HG02943 (cell line): ENCODE results near the gene RBKS.
"Not testable (repeated sequence)": the region's sequence is repeated elsewhere in the genome, so short reads cannot be mapped to it uniquely, and the experiment has no call there.

Experiments used
- ATAC-seq: cut with Tn5 transposase; IDR thresholded peaks from one replicate; pipeline ENCODE4 v1.9.1; 2021; ENCODE audit warnings: mild to moderate bottlenecking, low read depth, moderate library complexity; ENCODE audit not compliant: unreplicated experiment

RBKS gene

DNA sequence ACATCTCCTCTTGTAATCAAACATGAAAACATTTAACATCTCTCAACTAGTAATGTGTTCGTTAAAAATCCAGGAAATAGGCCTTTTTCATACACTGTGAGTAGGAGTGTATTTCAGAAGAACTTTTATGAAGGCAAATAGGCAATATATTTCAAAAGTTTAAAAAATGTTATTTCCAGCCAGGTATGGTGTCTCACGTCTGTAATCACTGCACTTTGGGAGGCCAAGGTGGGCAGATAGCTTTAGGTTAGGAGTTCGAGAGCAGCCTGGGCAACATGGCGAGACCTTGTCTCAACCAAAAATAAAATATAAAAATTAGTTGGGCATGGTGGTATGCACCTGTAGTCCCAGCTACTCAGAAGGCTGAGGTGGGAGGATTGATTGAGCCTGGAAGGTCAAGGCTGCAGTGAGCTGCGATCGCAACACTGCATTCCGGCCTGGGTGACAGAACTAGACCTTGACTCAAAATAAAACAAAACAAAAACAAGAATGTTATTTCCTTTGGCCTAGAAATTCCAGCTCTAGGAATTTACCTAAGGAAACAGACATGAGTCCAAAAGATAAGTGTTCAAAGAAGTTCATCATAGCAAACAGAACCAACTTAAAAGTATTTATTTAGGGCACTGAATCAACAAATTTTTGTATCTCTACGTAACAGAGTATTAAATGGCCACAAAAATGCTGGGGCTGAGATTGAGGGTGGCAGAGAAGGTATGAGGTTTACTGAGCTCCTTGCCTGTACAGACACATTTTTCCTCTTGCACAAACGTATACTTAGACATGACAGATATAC lies 14.9 kb downstream of the RBKS start:
- no peak for ATAC-seq

DNA sequence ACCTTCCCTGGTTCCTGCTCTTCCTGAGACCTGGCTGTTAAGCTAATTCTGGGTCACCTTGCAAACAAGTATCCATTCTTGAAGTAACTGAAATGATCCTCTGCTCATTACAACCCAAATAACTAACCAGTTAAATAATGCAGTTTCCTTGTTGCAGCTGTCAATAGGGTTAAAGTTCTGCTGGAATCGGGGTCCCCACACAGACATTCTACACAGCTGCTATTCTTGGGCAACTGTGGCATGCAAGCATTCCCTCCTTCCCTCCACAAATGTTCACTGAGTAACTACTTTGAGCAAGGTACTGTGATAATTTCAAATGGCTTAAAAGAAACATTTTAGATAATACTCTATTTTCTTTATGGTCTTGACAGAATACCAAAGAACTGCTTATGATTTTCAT lies 17.1 kb downstream of the RBKS start:
- no peak for ATAC-seq

DNA sequence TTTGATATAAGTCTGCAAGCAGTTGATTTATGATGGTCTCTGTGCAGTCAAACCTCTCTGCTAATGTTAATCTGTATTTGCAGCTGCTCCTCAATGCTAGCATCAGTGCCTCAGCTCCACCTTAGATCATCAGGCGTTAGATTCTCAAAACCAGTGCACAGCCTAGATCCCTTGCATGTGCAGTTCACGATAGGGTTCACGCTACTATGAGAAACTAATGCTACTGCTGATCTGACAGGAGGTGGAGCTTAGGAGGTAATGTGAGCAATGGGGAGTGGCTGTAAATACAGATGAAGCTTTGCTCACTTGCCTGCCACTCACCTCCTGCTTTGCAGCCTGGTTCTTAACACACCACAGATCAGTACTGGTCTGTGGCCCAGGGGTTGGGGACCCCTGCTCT lies 18.4 kb downstream of the RBKS start:
- no peak for ATAC-seq

GRCh38 chr2:27870724-27871123 lies 19.5 kb downstream of the RBKS start:
- no peak for ATAC-seq

GRCh38 chr2:27869763-27870162 lies 20.4 kb downstream of the RBKS start:
- no peak for ATAC-seq

DNA sequence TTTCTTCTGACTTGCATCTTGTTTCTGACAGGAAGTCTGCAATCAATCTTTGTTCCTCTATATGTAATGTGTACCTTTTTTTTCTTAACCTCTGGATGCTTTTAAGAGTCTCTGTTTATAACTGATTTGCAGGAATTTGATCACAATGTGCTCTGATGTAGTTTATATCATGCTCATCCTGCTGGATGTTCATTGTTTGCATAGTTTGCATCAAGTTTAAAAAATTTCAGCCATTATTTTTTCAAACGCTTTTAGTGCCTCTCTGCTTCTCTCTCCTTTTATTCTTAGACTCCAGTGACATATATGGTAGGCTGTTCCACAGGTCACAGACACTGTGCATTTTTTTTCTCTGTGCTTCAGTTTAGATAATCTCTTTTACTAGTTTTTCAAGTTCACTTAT lies 23.9 kb downstream of the RBKS start:
- no peak for ATAC-seq

- ATAC-seq: not testable (repeated sequence)
These were observed 26.2 kb downstream of the RBKS start for GRCh38 chr2:27863955-27864354.

DNA sequence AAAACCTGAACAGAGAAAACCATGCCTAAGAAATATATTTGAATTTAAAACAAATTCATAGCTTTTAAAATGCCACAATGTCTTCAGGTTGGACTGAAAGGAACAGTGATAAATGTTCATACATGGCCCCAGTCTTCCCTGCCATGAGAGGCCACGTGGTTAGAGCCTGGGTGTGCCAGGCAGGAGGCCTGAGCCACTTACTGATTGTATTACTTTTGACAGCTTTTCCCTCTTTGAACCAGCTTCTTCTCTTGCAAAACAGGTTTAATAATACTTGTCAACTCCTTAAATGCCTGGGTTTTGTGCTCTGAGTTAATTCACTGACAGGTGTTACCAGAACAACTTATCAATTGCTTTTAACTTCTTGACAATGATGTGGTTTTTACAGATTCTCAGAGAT lies 27.0 kb downstream of the RBKS start:
- no peak for ATAC-seq

GRCh38 chr2:27860111-27860510 lies 30.1 kb downstream of the RBKS start:
- no peak for ATAC-seq

- no peak for ATAC-seq
These were observed 32.6 kb downstream of the RBKS start for GRCh38 chr2:27857417-27858172.

- no peak for ATAC-seq
These were observed 33.2 kb downstream of the RBKS start for GRCh38 chr2:27856956-27857355.

- no peak for ATAC-seq
These were observed 33.8 kb downstream of the RBKS start for GRCh38 chr2:27856386-27856785.

DNA sequence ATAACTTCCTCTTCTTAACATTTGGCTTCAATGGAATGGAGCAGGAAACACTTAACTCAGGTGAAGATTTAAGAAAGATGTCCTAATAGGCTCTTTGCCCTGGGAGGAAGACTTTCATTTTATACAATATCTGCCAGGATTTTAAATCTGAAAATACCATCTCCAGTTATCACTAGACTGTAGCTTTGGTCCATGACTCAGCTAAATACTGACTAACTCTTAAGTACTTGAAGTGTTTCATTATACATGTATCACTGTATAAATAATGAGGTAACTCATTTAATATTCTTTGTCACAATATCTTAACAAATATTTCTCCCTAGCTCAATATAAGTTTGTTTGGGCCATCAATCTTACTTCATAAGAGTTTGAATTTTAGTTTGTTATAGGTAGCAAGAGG lies 34.7 kb downstream of the RBKS start:
- ATAC-seq: no peak

DNA sequence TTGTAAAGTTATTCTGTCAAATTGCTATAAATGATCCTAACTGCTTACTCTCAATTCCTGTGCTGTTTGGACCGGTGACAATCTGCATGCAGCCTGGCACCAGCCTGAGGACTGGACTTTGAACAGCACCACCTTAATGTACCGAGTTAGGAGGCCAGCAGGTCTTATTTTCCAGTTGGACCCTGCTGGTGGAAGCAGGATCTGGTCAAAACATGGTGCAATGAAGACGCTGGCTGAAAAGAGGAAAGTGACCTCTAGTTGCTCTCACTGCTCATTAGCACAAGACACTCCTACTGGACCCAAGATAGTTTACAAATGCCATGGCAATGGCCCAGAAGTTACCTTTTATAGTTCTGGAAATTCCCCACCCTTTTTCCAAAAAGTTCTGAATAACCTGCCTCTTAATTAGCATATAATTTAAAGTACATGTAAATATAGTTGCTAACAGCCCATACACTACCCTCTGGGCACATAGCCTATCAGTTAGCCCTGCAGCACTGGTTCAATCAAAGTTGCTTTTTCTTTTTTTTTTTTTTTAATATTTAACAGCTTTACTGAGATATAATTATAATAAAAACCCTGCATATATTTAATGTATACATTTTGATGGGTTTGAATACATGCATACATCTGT lies 35.8 kb downstream of the RBKS start:
- no peak for ATAC-seq

GRCh38 chr2:27852691-27853090 lies 37.5 kb downstream of the RBKS start:
- ATAC-seq: no peak

DNA sequence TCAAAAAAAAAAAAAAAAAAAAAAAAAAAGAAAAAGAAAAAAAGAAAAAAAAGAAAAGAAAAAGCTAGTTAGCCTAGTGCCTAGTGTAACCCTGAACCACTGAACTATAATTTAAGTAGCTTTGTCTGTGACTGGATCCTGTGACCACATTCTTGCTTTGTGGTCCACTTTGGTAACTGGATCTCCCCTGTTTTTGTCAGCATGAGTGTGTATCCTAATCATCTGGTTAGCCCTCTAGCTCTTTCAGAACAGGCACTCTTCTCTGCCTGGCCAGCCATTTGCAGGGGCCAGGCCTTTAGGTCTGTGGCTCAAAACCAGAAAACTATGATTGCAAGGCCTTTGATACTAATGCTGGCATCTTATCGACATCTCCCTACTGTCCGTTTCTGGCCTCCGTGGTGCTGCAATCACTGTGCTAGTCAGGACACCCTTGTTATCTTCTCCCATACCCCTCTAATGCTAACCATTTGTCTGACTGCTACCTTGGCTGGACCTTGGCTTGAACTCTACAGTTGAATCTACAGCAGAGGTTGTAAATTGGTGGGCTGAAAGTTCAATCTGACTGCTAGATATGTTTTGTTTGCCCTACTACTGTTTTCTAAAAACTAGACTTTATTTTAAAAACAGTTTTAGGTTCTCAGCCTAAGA lies 40.5 kb downstream of the RBKS start:
- ATAC-seq: no peak

GRCh38 chr2:27847333-27847732 lies 42.9 kb downstream of the RBKS start:
- no peak for ATAC-seq

DNA sequence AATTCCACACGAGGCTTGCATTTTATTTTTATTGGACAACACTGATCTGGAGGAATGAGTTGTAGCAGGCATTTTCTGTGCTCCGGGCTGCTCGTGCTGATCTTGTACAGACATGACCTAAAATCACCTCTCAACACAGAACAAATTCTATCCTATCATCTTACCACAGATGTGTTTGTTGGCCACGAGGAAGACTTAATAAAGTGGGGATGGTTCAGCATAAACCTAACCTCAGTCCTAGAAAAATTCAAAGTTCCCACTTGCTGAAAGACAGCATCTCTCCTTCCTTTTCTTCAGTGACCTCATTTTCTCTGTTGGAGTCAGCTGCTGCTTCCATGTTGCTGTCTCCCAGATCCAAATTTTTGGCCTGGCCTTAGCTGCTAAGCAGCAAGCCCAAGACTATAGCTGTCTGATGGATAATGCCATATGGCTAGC lies 45.3 kb downstream of the RBKS start:
- ATAC-seq: no peak

GRCh38 chr2:27843992-27844391 lies 46.2 kb downstream of the RBKS start:
- no peak for ATAC-seq

DNA sequence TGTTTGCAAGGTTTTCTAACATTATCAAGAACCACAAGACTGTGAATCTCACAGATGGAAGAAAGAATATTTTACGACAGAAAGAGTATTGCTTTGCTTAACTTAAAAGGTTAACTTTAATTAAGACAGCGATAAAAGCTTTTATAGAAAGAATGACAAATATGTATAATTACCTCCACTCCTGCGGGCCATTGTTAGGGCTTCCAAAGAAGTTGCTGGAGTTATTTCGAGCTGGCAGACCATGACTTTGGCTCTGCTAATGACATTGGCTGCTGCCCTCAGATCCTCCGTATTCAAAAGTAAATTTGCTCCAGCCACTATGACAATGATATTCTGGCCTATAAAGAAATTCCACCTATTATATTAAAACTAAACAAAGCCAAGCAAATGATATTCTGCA lies 47.3 kb downstream of the RBKS start:
- ATAC-seq: no peak

GRCh38 chr2:27839022-27839618 lies 51.1 kb downstream of the RBKS start:
- no peak for ATAC-seq
